ENCODE measurements around the gene FNDC10. TPM values are rescaled to one million over a fixed set of nuclear protein-coding genes. Genes with fewer than 3 reads are reported as not detected.
A peak's percentile ranks its signal among the peaks of the same experiment; 100 is the strongest.

Gene FNDC10
- total and polyA plus RNA-seq, 9 of the 15 experiments (the other 6 are each of a cell fraction or from before 2014, with no cell fraction given): 0.08 to 6.3 (median 1.6) TPM

GRCh38 chr1:1599030-1599934, 653 bp downstream of the FNDC10 start (continued):
- TF ChIP-seq PBX2 (CRISPR knock-in tag; IDR thresholded peaks at IDR 0.05; ENCODE audit: low read depth): no peak
- no peak for TF ChIP-seq PBX2 (tag; conservative IDR thresholded peaks at IDR 0.05; ENCODE audit: low read depth)
- TF ChIP-seq POLR2G (IDR thresholded peaks at IDR 0.05; ENCODE audit: low read depth, low read length): peak; percentile 56
- TF ChIP-seq NR2C2 (CRISPR knock-in tag; IDR thresholded peaks at IDR 0.05): 0 out of 2 replicates have a peak, but pooled peaks have one; percentile 67
- TF ChIP-seq NR2C2 (tag; IDR thresholded peaks at IDR 0.05): no peak
- peak; percentile 97 to 98 for TF ChIP-seq E2F6 (IDR thresholded peaks at IDR 0.05; ENCODE audit: borderline replicate concordance in 1 of 2, extremely low read depth in 1 of 2, insufficient read depth in 1 of 2, insufficient read length in 1 of 2, low read depth in 1 of 2, low read length in 1 of 2, poor library complexity in 1 of 2, severe bottlenecking in 1 of 2)
- TF ChIP-seq HDAC3 (IDR thresholded peaks at IDR 0.05; ENCODE audit: borderline replicate concordance, partially characterized antibody): no peak
- TF ChIP-seq RB1 (IDR thresholded peaks at IDR 0.05; ENCODE audit: low read depth): peak; percentile 55
- TF ChIP-seq GATA2 (CRISPR knock-in tag; IDR thresholded peaks at IDR 0.05): no peak
- TF ChIP-seq E2F4 (CRISPR knock-in tag; IDR thresholded peaks at IDR 0.05; ENCODE audit: low read depth): peak; percentile 36; the same call in 1 of the 2 replicates
- TF ChIP-seq ZNF431 (CRISPR knock-in tag; IDR thresholded peaks at IDR 0.05): peak; percentile 79; the same call in 1 of the 2 replicates
- peak; percentile 86 for TF ChIP-seq SMAD4 (CRISPR knock-in tag; conservative IDR thresholded peaks at IDR 0.05)
- no peak for TF ChIP-seq CHCHD3 (CRISPR knock-in tag; IDR thresholded peaks at IDR 0.05)
- peak in 1 of 2 experiments; percentile 69; a peak in 2 of 4 replicates for TF ChIP-seq NRF1 (conservative IDR thresholded peaks at IDR 0.05 in 1 of 2, IDR thresholded peaks at IDR 0.05 in 1 of 2)
- TF ChIP-seq FOXJ3 (CRISPR knock-in tag; IDR thresholded peaks at IDR 0.05): no peak
- no peak for TF ChIP-seq LEF1 (IDR thresholded peaks at IDR 0.05)
- no peak for TF ChIP-seq ZNF780A (CRISPR knock-in tag; IDR thresholded peaks at IDR 0.05)
- TF ChIP-seq CREB3L1 (IDR thresholded peaks at IDR 0.05; ENCODE audit: borderline replicate concordance, low read depth): peak; percentile 57; the same call in 1 of the 2 replicates
- no peak for TF ChIP-seq BRCA1 (IDR thresholded peaks at IDR 0.05)
- TF ChIP-seq BRCA1 (CRISPR knock-in tag; IDR thresholded peaks at IDR 0.05): no peak
- TF ChIP-seq U2AF1 (optimal IDR thresholded peaks at IDR 0.05; ENCODE audit: low read depth, low read length): peak; percentile 40

Measured in K562 (cell line).